Astrocyte (in vitro differentiated cells and primary cell): ENCODE data around the gene DCP1B. TPM values are rescaled to one million over a fixed set of nuclear protein-coding genes. Genes with fewer than 3 reads are reported as not detected.

Experiments
- DNase-seq: peaks from one replicate; pipeline ENCODE4 v3.0.0-alpha.2; 2010; ENCODE audit warnings: low read depth
- FAIRE-seq: peaks from 2 replicates; lab custom pipeline; 2011; peaks lifted over from hg19 to GRCh38; lab: Jason Lieb, UNC
- H2AFZ ChIP-seq: 2 replicates; pipeline ENCODE4 v1.6.0; 2012; ENCODE audit warnings: low read depth, low read length, inconsistent platforms
- H3K27ac ChIP-seq: 2 replicates; pipeline ENCODE4 v1.5.1; 2011; ENCODE audit warnings: low read depth, low read length, inconsistent platforms
- H3K27me3 ChIP-seq: 2 replicates; pipeline ENCODE4 v1.6.0; 2011; ENCODE audit warnings: low read length, inconsistent platforms; ENCODE audit not compliant: insufficient read depth
- H3K36me3 ChIP-seq: 2 replicates; pipeline ENCODE4 v1.5.1; 2011; ENCODE audit warnings: low read length, inconsistent platforms; ENCODE audit not compliant: insufficient read depth
- H3K4me1 ChIP-seq: 2 replicates; pipeline ENCODE4 v1.5.1; 2011; ENCODE audit warnings: low read length, inconsistent platforms; ENCODE audit not compliant: insufficient read depth
- H3K4me2 ChIP-seq: 2 replicates; pipeline ENCODE4 v1.6.0; 2012; ENCODE audit warnings: low read length, inconsistent platforms
- H3K4me3 ChIP-seq: 2 replicates; pipeline ENCODE4 v1.5.1; 2011; ENCODE audit warnings: low read depth, mild to moderate bottlenecking, low read length, inconsistent platforms; ENCODE audit not compliant: insufficient read depth
- H3K79me2 ChIP-seq: 2 replicates; pipeline ENCODE4 v1.6.0; 2012; ENCODE audit warnings: mild to moderate bottlenecking, low read length, inconsistent platforms; ENCODE audit not compliant: insufficient read depth
- H3K9ac ChIP-seq: 2 replicates; pipeline ENCODE4 v1.6.0; 2012; ENCODE audit warnings: mild to moderate bottlenecking, low read length, inconsistent platforms
- H3K9me3 ChIP-seq: 2 replicates; pipeline ENCODE4 v1.5.1; 2012; ENCODE audit warnings: low read depth, mild to moderate bottlenecking, low read length, inconsistent platforms; ENCODE audit not compliant: insufficient read depth
- H4K20me1 ChIP-seq: 2 replicates; pipeline ENCODE4 v1.6.0; 2012; ENCODE audit warnings: low read length, inconsistent platforms; ENCODE audit not compliant: insufficient read depth
- H3K27ac Mint-ChIP-seq: one replicate; pipeline ENCODE4 v1.8.0; 2021; ENCODE audit warnings: mild to moderate bottlenecking, mixed read lengths; ENCODE audit not compliant: unreplicated experiment
- H3K27me3 Mint-ChIP-seq: one replicate; pipeline ENCODE4 v1.8.0; 2021; ENCODE audit warnings: low read depth, mixed read lengths; ENCODE audit not compliant: unreplicated experiment
- H3K36me3 Mint-ChIP-seq: one replicate; pipeline ENCODE4 v1.8.0; 2021; ENCODE audit warnings: low read depth, mixed read lengths; ENCODE audit not compliant: unreplicated experiment
- H3K4me1 Mint-ChIP-seq: one replicate; pipeline ENCODE4 v1.8.0; 2021; ENCODE audit warnings: low read depth, mixed read lengths; ENCODE audit not compliant: unreplicated experiment
- H3K4me3 Mint-ChIP-seq: one replicate; pipeline ENCODE4 v1.8.0; 2021; ENCODE audit warnings: mild to moderate bottlenecking, moderate library complexity, mixed read lengths; ENCODE audit not compliant: unreplicated experiment
- H3K9me3 Mint-ChIP-seq: one replicate; pipeline ENCODE4 v1.8.0; 2021; ENCODE audit warnings: mild to moderate bottlenecking, mixed read lengths; ENCODE audit not compliant: unreplicated experiment
- CTCF ChIP-seq: IDR thresholded peaks from 2 replicates; pipeline ENCODE4 v1.5.1; 2011; ENCODE audit warnings: low read depth, mild to moderate bottlenecking, inconsistent platforms, low read length, moderate library complexity; ENCODE audit not compliant: insufficient read depth
- EZH2 ChIP-seq: IDR thresholded peaks from 2 replicates; pipeline ENCODE4 v1.6.1; 2012; ENCODE audit warnings: mild to moderate bottlenecking, low read length, inconsistent platforms; ENCODE audit not compliant: insufficient read depth
- total RNA-seq: library from RNA; stranded (reverse); gene quantifications from 2 replicates; pipeline ENCODE4 v1.2.1, GENCODE V29; 2021

Gene DCP1B
- total RNA-seq, 1 donor from 2014 or later, result 13.1 TPM

- no peaks in the 10 kb centered on the region for H3K9me3 ChIP-seq
- no peaks in the 10 kb centered on the region for H3K36me3 Mint-ChIP-seq
- no peak overlapping the region for H3K9ac ChIP-seq
- H3K4me3 ChIP-seq, result no peak overlapping the region
- H3K27me3 ChIP-seq, result peaks cover 5% of the 10 kb centered on the region
- peaks cover 3% of the 10 kb centered on the region for H3K4me1 Mint-ChIP-seq
- no peak overlapping the region for H3K27ac Mint-ChIP-seq
- H3K79me2 ChIP-seq, result no peaks in the 10 kb centered on the region
- no peak overlapping the region for H3K4me3 Mint-ChIP-seq
- no peak overlapping the region for H2AFZ ChIP-seq
- no peak for TF ChIP-seq EZH2
- no peak for TF ChIP-seq CTCF
- no peaks in the 10 kb centered on the region for H3K4me1 ChIP-seq
- H3K27me3 Mint-ChIP-seq, result peaks cover 25% of the 10 kb centered on the region
- H3K9me3 Mint-ChIP-seq, result no peaks in the 10 kb centered on the region
- no peak overlapping the region for H3K4me2 ChIP-seq
- H4K20me1 ChIP-seq, result no peaks in the 10 kb centered on the region
- FAIRE-seq, result no peak
- DNase-seq, result no peak
- no peaks in the 10 kb centered on the region for H3K36me3 ChIP-seq
- H3K27ac ChIP-seq, result no peak overlapping the region
These were observed 84.5 kb downstream of the DCP1B start for GRCh38 chr12:1919763-1920162.

- H4K20me1 ChIP-seq, result no peaks in the 10 kb centered on the region
- H3K27ac ChIP-seq, result no peak overlapping the region
- H3K27me3 ChIP-seq, result peaks cover 5% of the 10 kb centered on the region
- no peaks in the 10 kb centered on the region for H3K36me3 ChIP-seq
- H2AFZ ChIP-seq, result no peak overlapping the region
- H3K79me2 ChIP-seq, result no peaks in the 10 kb centered on the region
- FAIRE-seq (no peak), DNase-seq (no peak)
- H3K4me1 ChIP-seq, result no peaks in the 10 kb centered on the region
- TF ChIP-seq EZH2, result no peak
- TF ChIP-seq CTCF, result no peak
- H3K4me2 ChIP-seq, result no peak overlapping the region
- peaks cover 21% of the 10 kb centered on the region for H3K27me3 Mint-ChIP-seq
- no peaks in the 10 kb centered on the region for H3K9me3 ChIP-seq
- H3K9me3 Mint-ChIP-seq, result no peaks in the 10 kb centered on the region
- H3K4me3 Mint-ChIP-seq, result no peak overlapping the region
- H3K36me3 Mint-ChIP-seq, result no peaks in the 10 kb centered on the region
- peak overlapping the region; percentile 84 for H3K27ac Mint-ChIP-seq
- peaks cover 3% of the 10 kb centered on the region for H3K4me1 Mint-ChIP-seq
- H3K9ac ChIP-seq, result no peak overlapping the region
- no peak overlapping the region for H3K4me3 ChIP-seq
These were observed 85.0 kb downstream of the DCP1B start for GRCh38 chr12:1919284-1919683.

GRCh38 chr12:1918884-1919236 is 85.4 kb downstream of the DCP1B start:
- Histone ChIP-seq H3K4me2 (no peak overlapping the region), H3K4me1 (no peaks in the 10 kb centered on the region), H3K9ac (no peak overlapping the region), H3K27ac (no peak overlapping the region), H3K9me3 (no peaks in the 10 kb centered on the region), H3K4me3 (no peak overlapping the region), H3K27me3 (peaks cover 5% of the 10 kb centered on the region), H3K36me3 (no peaks in the 10 kb centered on the region), H3K79me2 (no peaks in the 10 kb centered on the region), H4K20me1 (no peaks in the 10 kb centered on the region), H2AFZ (no peak overlapping the region)
- peaks cover 3% of the 10 kb centered on the region for H3K4me1 Mint-ChIP-seq
- DNase-seq, result no peak
- H3K27me3 Mint-ChIP-seq, result peaks cover 21% of the 10 kb centered on the region
- TF ChIP-seq CTCF, result no peak
- no peak for TF ChIP-seq EZH2
- no peak overlapping the region for H3K27ac Mint-ChIP-seq
- H3K9me3 Mint-ChIP-seq, result no peaks in the 10 kb centered on the region
- no peak for FAIRE-seq
- H3K36me3 Mint-ChIP-seq, result no peaks in the 10 kb centered on the region
- H3K4me3 Mint-ChIP-seq, result no peak overlapping the region
